H1 (cell line): ENCODE results near the gene CREB3L1. TPM values are rescaled to one million over a fixed set of nuclear protein-coding genes. Genes with fewer than 3 reads are reported as not detected.

Source experiments
- CTCF ChIA-PET: fragments of 300-600 bp; sonication (Branson Sonifier 250); formaldehyde crosslinking; loops from one replicate; lab custom pipeline; 2021; ENCODE audit not compliant: partially characterized antibody; lab: Charles Lee
- POLR2A ChIA-PET: fragments of 300-600 bp; sonication (Branson Sonifier 250); formaldehyde crosslinking; loops from one replicate; lab custom pipeline; 2021; ENCODE audit warnings: inconsistent platforms; ENCODE audit not compliant: partially characterized antibody; lab: Charles Lee
- DNase-seq, 2 experiments: peaks; one replicate each; pipeline versions ENCODE4 v3.0.0 to v3.0.0-alpha.2; 2010 to 2022; ENCODE audit warnings: low spot score in 2 of 2, low read depth in 1 of 2, mixed read lengths in 1 of 2
- FAIRE-seq: peaks from 2 replicates; lab custom pipeline; 2011; peaks lifted over from hg19 to GRCh38; lab: Jason Lieb, UNC
- H2AFZ ChIP-seq: 2 replicates; pipeline ENCODE4 v1.8.1; 2012; ENCODE audit warnings: low read length, inconsistent platforms
- H2AK5ac ChIP-seq: 2 replicates; pipeline ENCODE4 v1.6.1; 2013; ENCODE audit warnings: low read depth, low read length
- H2BK120ac ChIP-seq: replicated peaks from 2 replicates; pipeline ENCODE3; 2013; ENCODE audit warnings: low read depth, low read length, inconsistent platforms
- H2BK12ac ChIP-seq: 2 replicates; pipeline ENCODE4 v1.6.1; 2013; ENCODE audit warnings: low read depth, low read length
- H2BK15ac ChIP-seq: 2 replicates; pipeline ENCODE4 v1.6.1; 2013; ENCODE audit warnings: low read length
- H2BK20ac ChIP-seq: 2 replicates; pipeline ENCODE4 v1.6.1; 2013; ENCODE audit warnings: low read length
- H2BK5ac ChIP-seq: 2 replicates; pipeline ENCODE4 v1.6.1; 2013; ENCODE audit warnings: low read depth, low read length
- H3K14ac ChIP-seq: 2 replicates; pipeline ENCODE4 v1.6.1; 2013; ENCODE audit warnings: inconsistent platforms; ENCODE audit not compliant: insufficient read length
- H3K18ac ChIP-seq: 2 replicates; pipeline ENCODE4 v1.6.1; 2013; ENCODE audit warnings: low read length; ENCODE audit errors: extremely low read depth
- H3K23ac ChIP-seq: 2 replicates; pipeline ENCODE4 v1.6.1; 2013; ENCODE audit warnings: inconsistent platforms; ENCODE audit not compliant: insufficient read length
- H3K23me2 ChIP-seq: 2 replicates; pipeline ENCODE4 v1.6.1; 2013; ENCODE audit warnings: low read depth, low read length
- H3K27ac ChIP-seq: 2 replicates; pipeline ENCODE4 v1.6.1; 2011; ENCODE audit warnings: low read depth, low read length, inconsistent platforms
- H3K27me3 ChIP-seq, 4 experiments: replicated peaks in 1 of 4; 1 replicate in 1 of 4; 2 replicates in 3 of 4; pipeline versions ENCODE4 v1.6.1 to v1.8.1; 2011 to 2013; ENCODE audit warnings: low read length in 3 of 4, mild to moderate bottlenecking in 3 of 4, inconsistent platforms in 2 of 4, mixed read lengths in 2 of 4, moderate library complexity in 1 of 4; ENCODE audit not compliant: control insufficient read depth in 3 of 4, insufficient read depth in 3 of 4; ENCODE audit errors: extremely low read depth in 1 of 4
- H3K36me3 ChIP-seq, 4 experiments: 2 replicates each; pipeline versions ENCODE4 v1.6.1 to v1.8.1; 2011 to 2013; ENCODE audit warnings: mild to moderate bottlenecking in 4 of 4, low read length in 3 of 4, moderate library complexity in 2 of 4, control low read depth in 1 of 4, inconsistent platforms in 1 of 4; ENCODE audit not compliant: insufficient read depth in 4 of 4, control insufficient read depth in 2 of 4
- H3K4ac ChIP-seq: replicated peaks from 2 replicates; pipeline ENCODE3; 2013; ENCODE audit warnings: low read length, low read depth, mixed read lengths, inconsistent platforms; ENCODE audit not compliant: insufficient read length
- H3K4me1 ChIP-seq, 4 experiments: replicated peaks in 1 of 4; 1 replicate in 1 of 4; 2 replicates in 3 of 4; pipeline versions ENCODE4 v1.6.1 to v1.8.1; 2011 to 2013; ENCODE audit warnings: low read length in 3 of 4, inconsistent platforms in 2 of 4, mixed read lengths in 1 of 4; ENCODE audit not compliant: insufficient read depth in 4 of 4, control insufficient read depth in 3 of 4
- H3K4me2 ChIP-seq, 2 experiments: 2 replicates each; pipeline versions ENCODE4 v1.6.1 to v1.8.1; 2011 to 2013; ENCODE audit warnings: low read depth in 2 of 2, low read length in 2 of 2, control low read depth in 1 of 2, inconsistent platforms in 1 of 2, mild to moderate bottlenecking in 1 of 2; ENCODE audit not compliant: insufficient read depth in 1 of 2
- H3K4me3 ChIP-seq, 4 experiments: fragments of 200-600, 300-600 bp in 1 of 4; sonication (generic), shearing (Covaris generic), sonication (Bioruptor Twin) in 1 of 4; 2 replicates each; pipeline versions ENCODE4 v1.5.1 to v1.8.1; 2011 to 2016; ENCODE audit warnings: low read length in 4 of 4, low read depth in 3 of 4, control low read depth in 2 of 4, inconsistent platforms in 2 of 4, mild to moderate bottlenecking in 2 of 4, mixed read lengths in 1 of 4, moderate library complexity in 1 of 4; ENCODE audit not compliant: insufficient read depth in 2 of 4; ENCODE audit errors: extremely low read depth in 1 of 4
- H3K56ac ChIP-seq: replicated peaks from 2 replicates; pipeline ENCODE3; 2013; ENCODE audit warnings: low read depth, mild to moderate bottlenecking, mixed read lengths, low read length, inconsistent platforms; ENCODE audit not compliant: insufficient read length
- H3K79me1 ChIP-seq: 2 replicates; pipeline ENCODE4 v1.6.1; 2013; ENCODE audit warnings: low read depth, low read length, control low read depth
- H3K79me2 ChIP-seq, 2 experiments: 2 replicates each; pipeline versions ENCODE4 v1.6.1 to v1.8.1; 2012 to 2013; ENCODE audit warnings: low read length in 2 of 2, mild to moderate bottlenecking in 2 of 2, inconsistent platforms in 1 of 2; ENCODE audit not compliant: insufficient read depth in 2 of 2, control insufficient read depth in 1 of 2
- H3K9ac ChIP-seq, 4 experiments: replicated peaks in 1 of 4; 1 replicate in 1 of 4; 2 replicates in 3 of 4; pipeline versions ENCODE4 v1.6.1 to v1.8.1; 2011 to 2013; ENCODE audit warnings: low read depth in 3 of 4, low read length in 3 of 4, control low read depth in 2 of 4, mild to moderate bottlenecking in 2 of 4, moderate library complexity in 2 of 4, inconsistent platforms in 1 of 4; ENCODE audit errors: extremely low read depth in 1 of 4
- H3K9me3 ChIP-seq, 2 experiments: 2 replicates each; pipeline versions ENCODE4 v1.6.1 to v1.8.1; 2012 to 2013; ENCODE audit warnings: mild to moderate bottlenecking in 2 of 2, moderate library complexity in 2 of 2, control low read depth in 1 of 2, inconsistent platforms in 1 of 2, low read depth in 1 of 2, low read length in 1 of 2, mixed read lengths in 1 of 2; ENCODE audit not compliant: insufficient read depth in 2 of 2
- H4K20me1 ChIP-seq, 2 experiments: replicated peaks in 1 of 2; 2 replicates each; pipeline versions ENCODE3 to v1.8.1; 2011 to 2013; ENCODE audit warnings: inconsistent platforms in 2 of 2, low read length in 2 of 2, mild to moderate bottlenecking in 1 of 2; ENCODE audit not compliant: insufficient read depth in 2 of 2, control insufficient read depth in 1 of 2
- H4K5ac ChIP-seq: 2 replicates; pipeline ENCODE4 v1.6.1; 2013; ENCODE audit warnings: low read length, low read depth, mixed read lengths, inconsistent platforms; ENCODE audit not compliant: insufficient read length
- H4K8ac ChIP-seq: 2 replicates; pipeline ENCODE4 v1.8.0; 2013; ENCODE audit warnings: mild to moderate bottlenecking, moderate library complexity, low read length, inconsistent platforms; ENCODE audit not compliant: insufficient read depth; ENCODE audit errors: extremely low read depth
- H4K91ac ChIP-seq: replicated peaks from 2 replicates; pipeline ENCODE3; 2013; ENCODE audit warnings: low read length, mixed read lengths, inconsistent platforms; ENCODE audit not compliant: insufficient read length
- BCL11A ChIP-seq, 2 experiments: IDR thresholded peaks; one replicate each; pipeline ENCODE4 v1.6.1; 2011; ENCODE audit warnings: low read depth in 2 of 2, low read length in 2 of 2, mild to moderate bottlenecking in 2 of 2
- CEBPB ChIP-seq: IDR thresholded peaks from 2 replicates; pipeline ENCODE4 v1.6.1; 2012; ENCODE audit warnings: low read depth, low read length
- CHD2 ChIP-seq: IDR thresholded peaks from 2 replicates; pipeline ENCODE4 v1.6.1; 2012; ENCODE audit warnings: low read length, improper control_type of control experiment
- EGR1 ChIP-seq: IDR thresholded peaks from 2 replicates; pipeline ENCODE4 v1.6.1; 2011; ENCODE audit warnings: low read depth, low read length, borderline replicate concordance
- GABPA ChIP-seq: IDR thresholded peaks from 2 replicates; pipeline ENCODE4 v1.6.1; 2011; ENCODE audit warnings: mild to moderate bottlenecking, low read length, moderate library complexity, borderline replicate concordance; ENCODE audit not compliant: insufficient read depth
- SP1 ChIP-seq: IDR thresholded peaks from 2 replicates; pipeline ENCODE4 v1.6.1; 2011; ENCODE audit warnings: low read depth, low read length
- SP4 ChIP-seq: IDR thresholded peaks from 2 replicates; pipeline ENCODE4 v1.6.1; 2012; ENCODE audit warnings: low read length, inconsistent platforms
- TAF7 ChIP-seq: optimal IDR thresholded peaks from 2 replicates; pipeline ENCODE3; 2011; ENCODE audit warnings: low read depth, mild to moderate bottlenecking, inconsistent platforms, low read length, moderate library complexity, borderline replicate concordance
- ZNF274 ChIP-seq: IDR thresholded peaks from 2 replicates; pipeline ENCODE4 v1.7.0; 2012; ENCODE audit warnings: low read length, borderline replicate concordance; ENCODE audit errors: extremely low read depth
- WGBS, 2 experiments: shearing (Covaris generic) in 1 of 2; methylation state at CpG; one replicate each; pipeline versions ENCODE4 v1.1.6 to v1.1.7; 2013 to 2015; ENCODE audit warnings: low lambda C conversion rate in 2 of 2, mixed read lengths in 2 of 2, inconsistent platforms in 1 of 2, low coverage in 1 of 2, missing lambda C conversion rate in 1 of 2; ENCODE audit not compliant: insufficient replicate concordance in 2 of 2, insufficient coverage in 1 of 2, insufficient read length in 1 of 2; ENCODE audit errors: extremely low coverage in 1 of 2, missing lambda C conversion rate in 1 of 2; 5-methylcytosine and 5-hydroxymethylcytosine counted together
- polyA plus RNA-seq, 7 experiments: library from polyadenylated mRNA; depleted of rRNA in 3 of 7; stranded (reverse) in 5 of 7; unstranded in 2 of 7; fragments of >200 nt in 5 of 7; fragments of 200-250 nt in 2 of 7; gene quantifications; 1 replicate in 5 of 7; 2 replicates in 1 of 7; 4 replicates in 1 of 7; pipeline versions ENCODE4 v1.2.1 to v1.2.3, GENCODE V29; 2011 to 2013; ENCODE audit warnings: missing spikeins in 2 of 7, mixed read lengths in 2 of 7
- total RNA-seq: library from RNA; stranded (reverse); fragmentation: NEBNext Ultra II Directional; extraction: Animal tissue kit (Norgen Biotek cat#: 25700); gene quantifications from 2 replicates; pipeline ENCODE4 v1.2.1, GENCODE V29; 2021

The CREB3L1 gene
- total and polyA plus RNA-seq, 2 of the 8 experiments (the other 6 are each of a cell fraction or from before 2014, with no cell fraction given): 4.1 to 12.7 TPM

- POLR2A ChIA-PET: interaction anchor here (1.3 to 3.6 kb wide), 3 partner anchors 10 to 95 kb away, joined by 3 to 24 read pairs (median 18); partner anchors contain the start of gene MDK
- no peak overlapping the region for H3K4me2 ChIP-seq
- CTCF ChIA-PET: interaction anchor here (0.6 to 4.7 kb wide), 7 partner anchors 10 to 720 kb away, joined by 3 to 44 read pairs (median 5); no protein-coding TSS in a partner anchor
Observed at GRCh38 chr11:46285594-46286033, 8.2 kb downstream of the CREB3L1 start.

More at GRCh38 chr11:46285594-46286033, 8.2 kb downstream of the CREB3L1 start:
- peaks cover 15 to 21% (median 17%) of the 10 kb centered on the region in 4 experiments for H3K4me1 ChIP-seq
- no peak overlapping the region for H2AFZ ChIP-seq
- no peaks in the 10 kb centered on the region for H3K27me3 ChIP-seq
- H3K23ac ChIP-seq: no peak overlapping the region
- no peak for TF ChIP-seq EGR1
- TF ChIP-seq TAF7: no peak
- no peak for TF ChIP-seq GABPA
- no peak for TF ChIP-seq ZNF274
- TF ChIP-seq CHD2: no peak
- no peak for TF ChIP-seq SP1
- no peak for TF ChIP-seq SP4
- no peak for TF ChIP-seq CEBPB
- TF ChIP-seq BCL11A (IDR thresholded peaks at IDR 0.05; ENCODE audit: low read depth in 2 of 2, low read length in 2 of 2): no peak
- TF ChIP-seq, all 59 proteins: peak for 0
- Histone ChIP-seq H3K4ac (peak overlapping the region; percentile 19), H3K4me3 (no peak overlapping the region), H2BK20ac (no peak overlapping the region), H3K14ac (no peak overlapping the region), H3K9me3 (no peaks in the 10 kb centered on the region), H3K18ac (peak overlapping the region; percentile 0; the same call in 1 of the 2 replicates), H3K36me3 (no peaks in the 10 kb centered on the region; a peak in 1 of 8 replicates), H4K5ac (no peak overlapping the region), H2AK5ac (no peak overlapping the region), H3K79me2 (no peaks in the 10 kb centered on the region; a peak in 1 of 4 replicates), H2BK15ac (0 out of 2 replicates have a peak overlapping the region, but pooled peaks have one; percentile 46), H2BK5ac (no peak overlapping the region), H4K91ac (peak overlapping the region; percentile 62), H3K27ac (no peak overlapping the region), H2BK12ac (peak overlapping the region; percentile 39; the same call in 1 of the 2 replicates), H3K9ac (no peak overlapping the region), H4K8ac (peak overlapping the region; percentile 51; the same call in 1 of the 2 replicates), H3K56ac (no peak overlapping the region), H4K20me1 (no peaks in the 10 kb centered on the region), H3K23me2 (no peaks in the 10 kb centered on the region), H2BK120ac (no peak overlapping the region), H3K79me1 (no peaks in the 10 kb centered on the region; the same call in 1 of the 2 replicates)
- no peak for FAIRE-seq
- DNase-seq: no peak
- 89% methylated on average over 11 of the region's 11 CpGs; no CpG with 5 or more reads in 1 of the 2 experiments for WGBS, 2 experiments
